Measurements from ENCODE around the gene ZNF490.

DNA sequence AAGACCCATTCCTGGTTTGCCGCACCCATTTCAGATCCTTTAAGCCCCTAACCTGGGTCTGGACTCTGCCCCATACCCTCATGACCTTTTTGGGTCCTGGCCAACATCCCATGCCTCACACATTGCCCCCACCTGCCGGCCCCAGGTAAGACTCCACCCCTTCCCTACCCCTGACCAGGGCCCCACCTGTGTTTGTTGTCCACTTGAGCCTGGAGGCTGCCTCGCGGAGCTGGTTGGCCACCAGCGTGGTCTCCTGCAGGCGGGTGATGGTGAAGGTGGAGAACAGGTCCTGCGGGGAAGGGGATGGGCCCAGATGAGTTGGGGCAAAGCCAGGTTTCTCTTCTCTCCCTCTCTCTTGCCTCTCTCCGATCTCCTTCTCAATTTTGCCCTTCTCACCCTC, 36.4 kb upstream of the ZNF490 start:
- TF ChIP-seq POLR2A (IDR thresholded peaks at IDR 0.05; ENCODE audit: low read length) (no peak), GATA1 (IDR thresholded peaks at IDR 0.05; ENCODE audit: low read depth, low read length) (no peak)

All from erythroblast (primary cell).